SK-N-SH (cell line): ENCODE measurements around the gene MAPT. TPM values are rescaled to one million over a fixed set of nuclear protein-coding genes. Genes with fewer than 3 reads are reported as not detected.

ENCODE experiments used
- CTCF ChIA-PET: fragments of 300-600, 350-600 bp; formaldehyde crosslinking; extraction: SDS; loops from one replicate; lab custom pipeline; 2021; lab: Yijun Ruan, JAX
- POLR2A ChIA-PET: fragments of 350-600 bp; sonication (Branson Sonifier 250); formaldehyde crosslinking; extraction: SDS; loops from one replicate; lab custom pipeline; 2020; ENCODE audit warnings: antibody characterized with exemption, inconsistent platforms; lab: Yijun Ruan, JAX
- DNase-seq: peaks from one replicate; pipeline ENCODE4 v3.0.0; 2012
- H2AFZ ChIP-seq: fragments of 200-600 bp; sonication (generic); 2 replicates; pipeline ENCODE4 v1.8.1; 2016; ENCODE audit warnings: antibody characterized with exemption, mild to moderate bottlenecking, low read depth
- H3F3A ChIP-seq: fragments of 200-600 bp; sonication (generic); replicated peaks from 2 replicates; pipeline ENCODE3; 2016; ENCODE audit warnings: antibody characterized with exemption, mild to moderate bottlenecking; ENCODE audit not compliant: insufficient read depth
- H3K27ac ChIP-seq, 2 experiments: fragments of 200-500 bp in 1 of 2; fragments of 200-600 bp in 1 of 2; sonication (Bioruptor generic) in 1 of 2; sonication (generic), shearing (Covaris generic) in 1 of 2; 2 replicates each; pipeline versions ENCODE4 v1.5.1 to v1.6.1; 2014 to 2016; ENCODE audit warnings: low read depth in 2 of 2, inconsistent platforms in 1 of 2, low read length in 1 of 2, mild to moderate bottlenecking in 1 of 2, mixed read lengths in 1 of 2
- H3K27me3 ChIP-seq: fragments of 200-600 bp; sonication (generic), shearing (Covaris generic); 2 replicates; pipeline ENCODE4 v1.6.1; 2016; ENCODE audit warnings: mixed run types; ENCODE audit not compliant: insufficient read depth
- H3K36me3 ChIP-seq, 2 experiments: fragments of 200-500 bp in 1 of 2; fragments of 200-600 bp in 1 of 2; sonication (Bioruptor generic) in 1 of 2; sonication (generic) in 1 of 2; replicated peaks in 1 of 2; 2 replicates each; pipeline versions ENCODE3 to v1.5.1; 2014 to 2016; ENCODE audit warnings: low read length in 1 of 2, mild to moderate bottlenecking in 1 of 2; ENCODE audit not compliant: insufficient read depth in 2 of 2, control insufficient read depth in 1 of 2
- H3K4me1 ChIP-seq, 2 experiments: fragments of 200-500 bp in 1 of 2; fragments of 200-600 bp in 1 of 2; sonication (Bioruptor generic) in 1 of 2; sonication (generic), shearing (Covaris generic) in 1 of 2; 2 replicates each; pipeline versions ENCODE4 v1.5.1 to v1.6.1; 2014 to 2016; ENCODE audit warnings: low read depth in 1 of 2, low read length in 1 of 2, mixed run types in 1 of 2; ENCODE audit not compliant: insufficient read depth in 2 of 2, control insufficient read depth in 1 of 2
- H3K4me2 ChIP-seq: fragments of 200-600 bp; sonication (generic), shearing (Covaris generic); 2 replicates; pipeline ENCODE4 v1.6.1; 2017; ENCODE audit warnings: mixed run types
- H3K4me3 ChIP-seq, 2 experiments: fragments of 200-500 bp in 1 of 2; fragments of 200-600 bp in 1 of 2; sonication (Bioruptor generic) in 1 of 2; sonication (generic), shearing (Covaris generic) in 1 of 2; 2 replicates each; pipeline versions ENCODE4 v1.5.1 to v1.8.1; 2014 to 2016; ENCODE audit warnings: low read depth in 2 of 2, inconsistent platforms in 1 of 2, low read length in 1 of 2, mild to moderate bottlenecking in 1 of 2, mixed read lengths in 1 of 2, moderate library complexity in 1 of 2
- H3K79me2 ChIP-seq: fragments of 200-600 bp; sonication (generic); 2 replicates; pipeline ENCODE4 v1.8.1; 2017; ENCODE audit warnings: mild to moderate bottlenecking; ENCODE audit not compliant: insufficient read depth
- H3K9ac ChIP-seq: fragments of 200-600 bp; sonication (generic); 2 replicates; pipeline ENCODE4 v1.6.1; 2017; ENCODE audit warnings: mixed run types
- H3K9me2 ChIP-seq: fragments of 200-600 bp; sonication (generic); 2 replicates; pipeline ENCODE4 v1.6.1; 2017; ENCODE audit warnings: mixed run types
- H3K9me3 ChIP-seq: fragments of 200-600 bp; sonication (generic); 2 replicates; pipeline ENCODE4 v1.6.1; 2017; ENCODE audit warnings: mixed run types, mild to moderate bottlenecking, moderate library complexity
- H4K20me1 ChIP-seq: fragments of 200-600 bp; sonication (generic); 2 replicates; pipeline ENCODE4 v1.6.1; 2017; ENCODE audit warnings: mild to moderate bottlenecking, mixed run types; ENCODE audit not compliant: insufficient read depth
- CHD2 ChIP-seq: fragments of 150-350 bp; IDR thresholded peaks from 2 replicates; pipeline ENCODE4 v1.6.1; 2018; ENCODE audit warnings: low read length; ENCODE audit not compliant: partially characterized antibody
- CTCF ChIP-seq: fragments of 200-600 bp; sonication (generic); IDR thresholded peaks from 2 replicates; pipeline ENCODE4 v1.6.1; 2017; ENCODE audit warnings: antibody characterized with exemption, mild to moderate bottlenecking, moderate library complexity
- ELF1 ChIP-seq: IDR thresholded peaks from 2 replicates; pipeline ENCODE4 v1.4.0; 2012
- EP300 ChIP-seq, 2 experiments: IDR thresholded peaks; 2 replicates each; pipeline versions ENCODE4 v1.4.0 to v1.6.1; 2012; ENCODE audit warnings: borderline replicate concordance in 1 of 2, low read depth in 1 of 2, low read length in 1 of 2
- EZH2phosphoT487 ChIP-seq: fragments of 200-600 bp; sonication (generic); IDR thresholded peaks from 2 replicates; pipeline ENCODE4 v1.6.1; 2017; ENCODE audit warnings: low read depth, mixed run types, mild to moderate bottlenecking, antibody characterized with exemption, moderate library complexity, borderline replicate concordance
- FOSL2 ChIP-seq: IDR thresholded peaks from 2 replicates; pipeline ENCODE4 v1.4.0; 2012; ENCODE audit warnings: low read depth, mild to moderate bottlenecking, moderate library complexity, borderline replicate concordance
- FOXM1 ChIP-seq: IDR thresholded peaks from 2 replicates; pipeline ENCODE4 v1.4.0; 2012; ENCODE audit warnings: low read depth, mild to moderate bottlenecking
- MEF2A ChIP-seq: IDR thresholded peaks from 2 replicates; pipeline ENCODE4 v1.4.0; 2012; ENCODE audit warnings: low read depth, borderline replicate concordance
- MXI1 ChIP-seq: IDR thresholded peaks from 2 replicates; pipeline ENCODE4 v1.6.1; 2012; ENCODE audit warnings: mild to moderate bottlenecking, low read depth, low read length, improper control_type of control experiment
- NFIC ChIP-seq: IDR thresholded peaks from 2 replicates; pipeline ENCODE4 v1.4.0; 2012; ENCODE audit warnings: borderline replicate concordance
- NRF1 ChIP-seq: IDR thresholded peaks from 2 replicates; pipeline ENCODE4 v1.6.1; 2012; ENCODE audit warnings: low read depth, mild to moderate bottlenecking, low read length
- PBX3 ChIP-seq: IDR thresholded peaks from 2 replicates; pipeline ENCODE4; 2012
- POLR2AphosphoS5 ChIP-seq: IDR thresholded peaks from 2 replicates; pipeline ENCODE4 v1.6.1; 2012; ENCODE audit warnings: low read depth, low read length
- RCOR1 ChIP-seq: fragments of 150-350 bp; IDR thresholded peaks from 2 replicates; pipeline ENCODE4 v1.6.1; 2017; ENCODE audit warnings: antibody characterized with exemption, low read length
- RFX5 ChIP-seq: IDR thresholded peaks from 2 replicates; pipeline ENCODE4 v1.6.1; 2012; ENCODE audit warnings: mild to moderate bottlenecking, improper control_type of control experiment, low read length
- RXRA ChIP-seq: IDR thresholded peaks from 2 replicates; pipeline ENCODE4 v1.4.0; 2012; ENCODE audit warnings: low read depth, mild to moderate bottlenecking, borderline replicate concordance
- TAF1 ChIP-seq: IDR thresholded peaks from 2 replicates; pipeline ENCODE4 v1.6.1; 2012; ENCODE audit warnings: low read depth, mild to moderate bottlenecking, low read length, moderate library complexity, borderline replicate concordance
- YY1 ChIP-seq: IDR thresholded peaks from 2 replicates; pipeline ENCODE4 v1.4.0; 2012; ENCODE audit warnings: low read depth, mild to moderate bottlenecking
- WGBS: methylation state at CpG from one replicate; pipeline ENCODE4 v1.1.6; 2017; ENCODE audit warnings: low lambda C conversion rate; 5-methylcytosine and 5-hydroxymethylcytosine counted together
- polyA plus RNA-seq, 3 experiments: library from polyadenylated mRNA; depleted of rRNA; stranded (reverse); fragments of >200 nt; gene quantifications; 2 replicates each; pipeline ENCODE4 v1.2.3, GENCODE V29; 2012
- TF ChIP-seq, protein P1 (sequence below): IDR thresholded peaks from 2 replicates; pipeline ENCODE4 v1.4.0; 2012; ENCODE audit warnings: low read depth, borderline replicate concordance
- TF ChIP-seq, protein P2 (sequence below): IDR thresholded peaks from 2 replicates; pipeline ENCODE4 v1.4.0; 2012; ENCODE audit warnings: low read depth, borderline replicate concordance
- TF ChIP-seq, protein P3 (sequence below): fragments of 150-350 bp; IDR thresholded peaks from 2 replicates; pipeline ENCODE4 v1.6.1; 2017; ENCODE audit warnings: antibody characterized with exemption, low read length, low read depth, borderline replicate concordance

MAPT gene
- polyA plus RNA-seq, 1 of the 3 experiments (the other 2 are of a cell fraction): 0.74 TPM

GRCh38 chr17:45951403-45951802 is 57.0 kb downstream of the MAPT start:
- Histone ChIP-seq H3K79me2 (no peaks in the 10 kb centered on the region), H3K27me3 (peaks cover 21% of the 10 kb centered on the region; the same call in 1 of the 2 replicates), H3K36me3 (no peaks in the 10 kb centered on the region), H3K4me2 (no peak overlapping the region), H3K4me3 (no peak overlapping the region), H3K9ac (no peak overlapping the region), H3K9me2 (no peaks in the 10 kb centered on the region), H2AFZ (no peak overlapping the region), H3F3A (no peaks in the 10 kb centered on the region), H4K20me1 (no peaks in the 10 kb centered on the region), H3K4me1 (peaks cover 0 to 14% of the 10 kb centered on the region in 2 experiments; a peak in 1 of 4 replicates), H3K27ac (peak overlapping the region in 1 of 2 experiments; percentile 24; a peak in 1 of 4 replicates), H3K9me3 (no peaks in the 10 kb centered on the region)
- no peak for DNase-seq
- ChIA-PET CTCF (no interaction called here), POLR2A (no interaction called here)
- TF ChIP-seq RCOR1: no peak
- TF ChIP-seq FOSL2: no peak
- no peak for TF ChIP-seq CTCF
- no peak for TF ChIP-seq RFX5
- TF ChIP-seq, protein P1, sequence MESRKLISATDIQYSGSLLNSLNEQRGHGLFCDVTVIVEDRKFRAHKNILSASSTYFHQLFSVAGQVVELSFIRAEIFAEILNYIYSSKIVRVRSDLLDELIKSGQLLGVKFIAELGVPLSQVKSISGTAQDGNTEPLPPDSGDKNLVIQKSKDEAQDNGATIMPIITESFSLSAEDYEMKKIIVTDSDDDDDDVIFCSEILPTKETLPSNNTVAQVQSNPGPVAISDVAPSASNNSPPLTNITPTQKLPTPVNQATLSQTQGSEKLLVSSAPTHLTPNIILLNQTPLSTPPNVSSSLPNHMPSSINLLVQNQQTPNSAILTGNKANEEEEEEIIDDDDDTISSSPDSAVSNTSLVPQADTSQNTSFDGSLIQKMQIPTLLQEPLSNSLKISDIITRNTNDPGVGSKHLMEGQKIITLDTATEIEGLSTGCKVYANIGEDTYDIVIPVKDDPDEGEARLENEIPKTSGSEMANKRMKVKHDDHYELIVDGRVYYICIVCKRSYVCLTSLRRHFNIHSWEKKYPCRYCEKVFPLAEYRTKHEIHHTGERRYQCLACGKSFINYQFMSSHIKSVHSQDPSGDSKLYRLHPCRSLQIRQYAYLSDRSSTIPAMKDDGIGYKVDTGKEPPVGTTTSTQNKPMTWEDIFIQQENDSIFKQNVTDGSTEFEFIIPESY: no peak
- TF ChIP-seq PBX3: no peak
- TF ChIP-seq MXI1: no peak
- no peak for TF ChIP-seq POLR2AphosphoS5
- 52% methylated on average over 10 of the region's 10 CpGs for WGBS

GRCh38 chr17:45951941-45952340 is 57.6 kb downstream of the MAPT start:
- CTCF ChIA-PET: no interaction called here
- no peak for TF ChIP-seq EP300 (IDR thresholded peaks at IDR 0.05; ENCODE audit: borderline replicate concordance in 1 of 2, low read depth in 1 of 2, low read length in 1 of 2)
- TF ChIP-seq, protein P2, sequence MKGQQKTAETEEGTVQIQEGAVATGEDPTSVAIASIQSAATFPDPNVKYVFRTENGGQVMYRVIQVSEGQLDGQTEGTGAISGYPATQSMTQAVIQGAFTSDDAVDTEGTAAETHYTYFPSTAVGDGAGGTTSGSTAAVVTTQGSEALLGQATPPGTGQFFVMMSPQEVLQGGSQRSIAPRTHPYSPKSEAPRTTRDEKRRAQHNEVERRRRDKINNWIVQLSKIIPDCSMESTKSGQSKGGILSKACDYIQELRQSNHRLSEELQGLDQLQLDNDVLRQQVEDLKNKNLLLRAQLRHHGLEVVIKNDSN: no peak
- TF ChIP-seq NRF1: no peak
- TF ChIP-seq ELF1: no peak
- no peak for TF ChIP-seq FOSL2
- no peak for TF ChIP-seq FOXM1
- no peak for TF ChIP-seq MEF2A
- TF ChIP-seq RFX5: no peak
- TF ChIP-seq NFIC: no peak
- no peak for TF ChIP-seq YY1
- no peak for TF ChIP-seq RXRA
- TF ChIP-seq, protein P3, sequence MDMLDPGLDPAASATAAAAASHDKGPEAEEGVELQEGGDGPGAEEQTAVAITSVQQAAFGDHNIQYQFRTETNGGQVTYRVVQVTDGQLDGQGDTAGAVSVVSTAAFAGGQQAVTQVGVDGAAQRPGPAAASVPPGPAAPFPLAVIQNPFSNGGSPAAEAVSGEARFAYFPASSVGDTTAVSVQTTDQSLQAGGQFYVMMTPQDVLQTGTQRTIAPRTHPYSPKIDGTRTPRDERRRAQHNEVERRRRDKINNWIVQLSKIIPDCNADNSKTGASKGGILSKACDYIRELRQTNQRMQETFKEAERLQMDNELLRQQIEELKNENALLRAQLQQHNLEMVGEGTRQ: no peak
- TF ChIP-seq EZH2phosphoT487: no peak
- no peak for TF ChIP-seq TAF1
- TF ChIP-seq CHD2: no peak

More at GRCh38 chr17:45951941-45952340, 57.6 kb downstream of the MAPT start:
- 63% methylated on average over 6 of the region's 6 CpGs for WGBS
- Histone ChIP-seq H3K36me3 (no peaks in the 10 kb centered on the region), H3K79me2 (no peaks in the 10 kb centered on the region), H2AFZ (no peak overlapping the region), H3K27ac (peak overlapping the region in 1 of 2 experiments; percentile 24; a peak in 1 of 4 replicates), H3K4me2 (no peak overlapping the region), H3K4me3 (no peak overlapping the region), H3K9me3 (no peaks in the 10 kb centered on the region), H3K9ac (no peak overlapping the region), H3K4me1 (peaks cover 0 to 14% of the 10 kb centered on the region in 2 experiments; a peak in 1 of 4 replicates), H4K20me1 (no peaks in the 10 kb centered on the region), H3K27me3 (peaks cover 21% of the 10 kb centered on the region; the same call in 1 of the 2 replicates), H3F3A (no peaks in the 10 kb centered on the region), H3K9me2 (no peaks in the 10 kb centered on the region)
- no peak for DNase-seq
- POLR2A ChIA-PET: no interaction called here
